Measurements from ENCODE around the gene CCDC136. TPM values are rescaled to one million over a fixed set of nuclear protein-coding genes. Genes with fewer than 3 reads are reported as not detected.

CCDC136 gene
- total RNA-seq, 1 experiment from 2014 or later, result 1.1 TPM

GRCh38 chr7:128794436-128794835 is 2.7 kb downstream of the CCDC136 start:
- ChIA-PET POLR2A (interaction anchor here (0.8 kb wide), 1 partner anchor 90 kb away, joined by 3 read pairs; no protein-coding TSS in a partner anchor), CTCF (interaction anchor here (0.6 to 1.1 kb wide), 3 partner anchors 85 to 204 kb away, joined by 3 to 4 read pairs (median 3); no protein-coding TSS in a partner anchor)
- no peak for DNase-seq (ENCODE audit: low read depth, low spot score)
- in situ Hi-C loops (cut with HindIII; ENCODE audit: low pct_unique_long_range_greater_than_20kb, low sequenced_read_pairs) (no loop called here), intact Hi-C loops (cut with micrococcal nuclease; ENCODE audit: unreplicated experiment) (loop anchor here (5.0 kb wide), 1 partner anchor 88 kb away; no protein-coding TSS in a partner anchor)
- Histone ChIP-seq H3K27ac (ENCODE audit: low read length) (no peak overlapping the region), H3K9me3 (ENCODE audit: control insufficient read depth, insufficient read depth, low read depth, low read length) (no peaks in the 10 kb centered on the region), H3K4me3 (ENCODE audit: low read depth in 2 of 2, low read length in 2 of 2) (no peak overlapping the region), H3K4me1 (ENCODE audit: control insufficient read depth, insufficient read depth, low read length) (no peaks in the 10 kb centered on the region; the same call in 1 of the 2 replicates), H3K27me3 (ENCODE audit: control insufficient read depth, insufficient read depth, low read length) (peaks cover 5% of the 10 kb centered on the region), H3K36me3 (ENCODE audit: control insufficient read depth, insufficient read depth, low read length) (no peaks in the 10 kb centered on the region; the same call in 1 of the 2 replicates)
- TF ChIP-seq SIN3A (IDR thresholded peaks at IDR 0.05; ENCODE audit: borderline replicate concordance, insufficient read depth, low read depth, low read length) (no peak), CTCF (IDR thresholded peaks at IDR 0.05) (0 out of 2 replicates have a peak, but pooled peaks have one; percentile 26)
- no TSS peak for BruUV-seq (replicated peaks)
- ATAC-seq, result no peak

- DNase-seq (ENCODE audit: low read depth, low spot score), result no peak
- no peak for ATAC-seq
- TF ChIP-seq CTCF (IDR thresholded peaks at IDR 0.05) (no peak), POLR2AphosphoS5 (IDR thresholded peaks at IDR 0.05; ENCODE audit: low read depth, low read length) (no peak), REST (IDR thresholded peaks at IDR 0.05; ENCODE audit: insufficient read depth in 1 of 2, low read depth in 2 of 2, low read length in 1 of 2) (no peak), TCF7L2 (IDR thresholded peaks at IDR 0.05; ENCODE audit: low read depth, low read length) (no peak), SIN3A (IDR thresholded peaks at IDR 0.05; ENCODE audit: borderline replicate concordance, insufficient read depth, low read depth, low read length) (no peak)
- POLR2A ChIA-PET, result no interaction called here
- H3K27me3 ChIP-seq (ENCODE audit: control insufficient read depth, insufficient read depth, low read length), result peaks cover 3% of the 10 kb centered on the region
- no peaks in the 10 kb centered on the region; the same call in 1 of the 2 replicates for H3K36me3 ChIP-seq (ENCODE audit: control insufficient read depth, insufficient read depth, low read length)
- no peak overlapping the region for H3K27ac ChIP-seq (ENCODE audit: low read length)
- in situ Hi-C loops (cut with HindIII; ENCODE audit: low pct_unique_long_range_greater_than_20kb, low sequenced_read_pairs) (no loop called here), intact Hi-C loops (cut with micrococcal nuclease; ENCODE audit: unreplicated experiment) (loop anchor here (5.0 kb wide), 1 partner anchor 72 kb away; a partner anchor contains a TSS)
- BruUV-seq (replicated peaks), result no TSS peak
- H3K4me3 ChIP-seq (ENCODE audit: low read depth in 2 of 2, low read length in 2 of 2), result no peak overlapping the region
- no peaks in the 10 kb centered on the region for H3K9me3 ChIP-seq (ENCODE audit: control insufficient read depth, insufficient read depth, low read depth, low read length)
- CTCF ChIA-PET, result interaction anchor here (0.6 to 0.9 kb wide), 2 partner anchors 84 to 88 kb away, joined by 4 to 5 read pairs; no protein-coding TSS in a partner anchor
- no peaks in the 10 kb centered on the region; the same call in 1 of the 2 replicates for H3K4me1 ChIP-seq (ENCODE audit: control insufficient read depth, insufficient read depth, low read length)
Observed at GRCh38 chr7:128795129-128795528, 3.4 kb downstream of the CCDC136 start.

Data from Panc1 (cell line).